Hematopoietic multipotent progenitor cell (in vitro differentiated cells): ENCODE measurements around the gene KLRC3. TPM values are rescaled to one million over a fixed set of nuclear protein-coding genes. Genes with fewer than 3 reads are reported as not detected.
"Not testable (repeated sequence)": the region's sequence is repeated elsewhere in the genome, so short reads cannot be mapped to it uniquely, and the experiment has no call there.

Experiments
- DNase-seq, 3 donors: peaks; one replicate each; pipeline ENCODE4 v3.0.0-alpha.2; 2011 to 2015; ENCODE audit warnings: low read depth in 2 of 3, low spot score in 2 of 3
- total RNA-seq: library from RNA; depleted of rRNA; stranded (reverse); fragments of >200 nt; gene quantifications from one replicate; pipeline ENCODE4 v1.2.3, GENCODE V29; 2012

KLRC3 gene
- total RNA-seq, 1 donor, result not detected

DNA sequence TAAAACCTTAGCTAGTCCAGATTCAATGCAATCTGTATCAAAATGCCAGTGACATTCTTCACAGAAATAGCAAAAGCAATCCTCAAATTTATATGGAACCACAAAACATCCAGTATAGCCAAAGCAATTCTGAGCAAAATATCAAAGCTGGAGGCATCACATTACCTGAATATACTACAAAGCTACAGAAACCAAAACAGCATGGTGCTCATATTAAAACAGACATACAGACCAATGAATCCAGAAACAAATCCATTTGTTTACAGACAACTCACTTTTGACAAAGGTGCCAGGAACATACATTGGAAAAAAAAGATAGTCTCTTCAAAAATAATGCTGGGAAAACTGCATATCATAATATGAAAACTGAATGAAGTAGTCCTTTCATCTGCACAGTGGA is 15.6 kb downstream of the KLRC3 start:
- no peak for DNase-seq

DNA sequence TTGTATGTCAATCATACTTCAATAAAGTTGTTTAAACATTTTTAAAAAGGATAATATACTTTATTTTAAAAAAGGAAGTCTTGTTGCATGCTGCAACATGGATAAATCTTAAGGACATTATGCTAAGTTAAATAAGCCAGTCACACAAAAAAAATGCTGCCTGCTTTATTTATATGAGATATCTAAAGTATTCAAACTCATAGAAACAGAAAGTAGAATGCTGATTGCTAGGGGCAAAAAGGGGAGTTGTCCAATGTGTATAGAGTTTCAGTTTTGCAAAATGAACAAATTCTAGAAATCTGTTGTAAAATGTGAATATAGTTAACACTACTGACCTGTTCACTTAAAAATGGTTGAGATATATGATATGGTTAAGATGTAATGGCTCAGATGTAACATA is 19.6 kb downstream of the KLRC3 start:
- peak in 1 of 3 donors; percentile 10 for DNase-seq

- no peak for DNase-seq
Observed at GRCh38 chr12:10398168-10398567, 22.2 kb downstream of the KLRC3 start.

- no peak for DNase-seq
Observed at GRCh38 chr12:10397296-10397695, 23.1 kb downstream of the KLRC3 start.

- not testable (repeated sequence) for DNase-seq
Observed at GRCh38 chr12:10396176-10396575, 24.2 kb downstream of the KLRC3 start.

DNA sequence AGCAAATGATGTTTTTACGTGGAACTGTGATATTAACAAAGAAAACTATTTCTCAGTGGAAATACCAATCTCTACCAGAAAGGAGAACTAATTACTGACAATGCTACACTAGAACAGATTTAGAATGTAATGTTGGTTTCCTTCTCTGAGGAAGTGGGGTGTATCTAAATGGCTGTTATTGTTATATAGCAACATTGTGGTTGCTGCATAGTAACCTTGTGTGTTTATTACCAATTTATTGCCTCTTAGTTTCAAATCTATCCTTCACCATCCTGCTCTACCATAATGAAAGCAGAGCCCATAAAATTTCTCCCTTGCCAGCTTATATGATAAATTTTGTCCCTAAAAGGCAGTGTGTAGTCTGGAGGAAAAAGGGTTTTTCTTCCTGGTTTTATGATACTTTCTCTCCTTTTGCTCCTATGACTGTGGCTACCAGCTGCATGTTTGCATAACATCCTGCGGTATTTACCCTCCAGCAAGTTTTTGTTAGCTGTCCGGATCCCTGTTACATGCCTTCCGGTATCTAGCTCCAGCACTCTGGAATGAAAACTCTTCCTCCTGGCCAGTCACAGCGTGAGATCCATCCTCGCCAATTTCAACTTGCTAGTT is 24.9 kb downstream of the KLRC3 start:
- peak in 2 of 3 donors; percentile 48 to 86 for DNase-seq

GRCh38 chr12:10394531-10395152 is 25.8 kb downstream of the KLRC3 start:
- DNase-seq, result not testable (repeated sequence)

- DNase-seq, result no peak
Observed at GRCh38 chr12:10393291-10393690, 27.1 kb downstream of the KLRC3 start.

DNA sequence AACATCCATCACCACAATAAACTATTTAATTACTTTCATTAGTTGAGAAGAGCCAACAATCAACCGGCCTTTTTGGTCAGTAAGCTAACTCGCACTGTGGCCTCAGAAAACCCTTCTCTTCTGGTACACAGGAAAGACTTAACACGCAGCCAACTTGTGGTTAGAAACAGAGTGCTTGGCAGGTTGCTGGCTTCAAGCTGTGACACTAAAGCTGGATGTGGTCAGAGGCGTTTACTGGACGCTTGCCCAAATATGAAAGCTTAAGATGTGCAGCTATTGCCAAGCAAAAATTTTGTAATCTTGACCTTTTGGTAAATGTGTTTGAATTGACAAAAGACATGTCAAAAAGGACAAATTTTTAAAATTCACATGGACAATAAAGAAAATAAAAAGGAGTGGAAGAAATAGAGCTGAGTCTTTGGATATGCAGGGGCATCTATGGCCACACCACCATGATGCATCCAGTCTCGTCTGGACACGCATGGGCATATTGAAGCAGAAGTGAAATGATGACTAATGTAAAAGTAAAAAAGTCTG is 27.9 kb downstream of the KLRC3 start:
- peak in 2 of 3 donors; percentile 66 to 78 for DNase-seq

GRCh38 chr12:10390991-10391390 is 29.4 kb downstream of the KLRC3 start:
- DNase-seq, result not testable (repeated sequence)

DNA sequence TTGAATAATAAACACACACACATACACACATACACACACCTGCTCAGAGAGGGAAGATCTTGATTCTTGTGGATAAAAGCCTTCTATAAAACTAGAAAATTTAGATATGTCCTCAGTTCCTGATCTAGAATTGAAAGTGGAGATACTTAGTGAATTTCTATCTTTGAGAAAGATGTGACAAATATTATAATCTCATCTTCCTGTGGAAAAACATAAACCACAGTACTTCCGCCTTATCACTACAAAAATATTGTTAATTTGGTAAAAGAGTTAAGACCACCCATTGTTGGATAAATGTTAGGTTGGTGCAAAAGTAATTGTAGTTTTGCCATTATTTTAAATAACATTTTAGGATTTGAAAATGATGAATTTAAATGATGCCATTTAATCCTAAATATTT is 30.5 kb downstream of the KLRC3 start, which contains the start of gene KLRK1:
Gene KLRK1 (minus strand): TSS at position 138 of the 400 bp plus-strand sequence. CDS start 1,231 bp downstream, outside the sequence.
- DNase-seq, result no peak

GRCh38 chr12:10388624-10389413 is 31.6 kb downstream of the KLRC3 start:
- DNase-seq, result no peak

DNA sequence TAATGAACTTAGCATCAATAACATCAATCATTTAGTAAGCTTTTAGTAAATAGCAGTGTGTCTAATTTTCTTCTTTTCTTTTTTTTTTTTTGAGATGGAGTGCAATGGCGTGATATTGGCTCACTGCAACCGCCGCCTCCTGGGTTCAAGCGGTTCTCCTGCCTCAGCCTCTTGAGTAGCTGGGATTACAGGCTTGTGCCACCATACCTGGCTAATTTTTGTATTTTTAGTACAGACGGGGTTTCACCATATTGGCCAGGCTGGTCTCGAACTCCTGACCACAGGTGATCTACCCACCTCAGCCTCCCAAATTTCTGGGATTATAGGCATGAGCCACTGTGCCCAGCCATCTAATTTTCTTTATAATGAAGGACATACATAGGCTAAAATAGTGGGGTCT is 32.9 kb downstream of the KLRC3 start:
- not testable (repeated sequence) for DNase-seq

GRCh38 chr12:10386857-10387256 is 33.5 kb downstream of the KLRC3 start:
- no peak for DNase-seq

DNA sequence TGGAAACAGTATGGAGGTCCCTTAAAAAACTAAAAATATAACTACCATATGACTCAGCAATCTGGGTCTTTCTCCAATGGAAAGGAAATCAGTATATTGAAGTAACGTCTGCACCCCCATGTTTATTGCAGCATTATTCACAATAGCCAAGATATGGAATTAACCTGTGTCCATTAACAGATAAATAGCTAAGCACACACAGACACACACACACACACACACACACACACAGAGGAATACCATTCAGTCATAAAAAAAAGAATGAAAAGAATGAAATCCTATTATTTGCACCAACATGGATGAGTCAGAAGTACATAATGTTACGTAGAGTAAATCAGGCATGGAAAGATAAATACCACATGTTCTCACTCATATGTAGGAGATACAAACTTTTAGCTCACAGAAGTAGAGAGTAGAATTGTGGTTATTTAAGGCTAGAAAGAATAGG is 35.2 kb downstream of the KLRC3 start:
- DNase-seq, result no peak

GRCh38 chr12:10384191-10384590 is 36.2 kb downstream of the KLRC3 start:
- no peak for DNase-seq

GRCh38 chr12:10381928-10382628 is 38.3 kb downstream of the KLRC3 start:
- no peak for DNase-seq

DNA sequence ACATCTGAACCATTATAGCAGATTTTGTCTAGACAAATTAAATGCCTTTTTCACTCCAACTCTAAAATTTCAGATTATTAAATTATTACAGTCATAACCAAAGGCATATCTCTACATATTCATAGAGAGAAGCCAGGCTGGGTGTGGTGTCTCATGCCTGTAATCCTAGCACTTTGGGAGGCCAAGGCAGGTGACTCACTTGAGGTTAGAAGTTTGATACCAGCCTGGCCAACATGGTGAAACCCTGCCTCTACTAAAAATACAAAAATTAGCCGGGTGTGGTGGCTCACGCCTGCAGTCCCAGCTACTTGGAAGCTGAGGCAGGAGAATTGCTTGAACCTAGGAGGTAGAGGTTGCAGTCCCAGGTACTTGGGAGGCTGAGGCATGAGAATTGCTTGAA is 41.7 kb downstream of the KLRC3 start:
- not testable (repeated sequence) for DNase-seq

DNA sequence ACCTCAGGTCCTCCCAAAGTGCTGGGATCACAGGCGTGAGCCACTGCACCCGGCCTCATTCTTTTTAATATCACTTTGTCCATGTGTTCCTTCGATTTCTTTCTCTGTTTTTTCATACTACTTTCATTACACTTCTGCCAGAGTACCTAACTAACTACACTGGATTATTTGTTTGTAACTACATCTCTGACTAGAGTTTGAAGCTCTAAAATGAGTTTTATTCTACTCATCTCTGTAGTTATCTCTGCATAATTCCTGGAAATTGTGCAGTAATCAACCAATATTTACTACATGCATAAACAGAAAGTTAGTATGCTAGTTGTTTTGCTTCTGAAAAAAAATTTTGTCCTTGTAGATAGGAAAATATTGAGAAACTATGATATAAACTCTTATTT is 45.8 kb downstream of the KLRC3 start:
- DNase-seq, result no peak

DNA sequence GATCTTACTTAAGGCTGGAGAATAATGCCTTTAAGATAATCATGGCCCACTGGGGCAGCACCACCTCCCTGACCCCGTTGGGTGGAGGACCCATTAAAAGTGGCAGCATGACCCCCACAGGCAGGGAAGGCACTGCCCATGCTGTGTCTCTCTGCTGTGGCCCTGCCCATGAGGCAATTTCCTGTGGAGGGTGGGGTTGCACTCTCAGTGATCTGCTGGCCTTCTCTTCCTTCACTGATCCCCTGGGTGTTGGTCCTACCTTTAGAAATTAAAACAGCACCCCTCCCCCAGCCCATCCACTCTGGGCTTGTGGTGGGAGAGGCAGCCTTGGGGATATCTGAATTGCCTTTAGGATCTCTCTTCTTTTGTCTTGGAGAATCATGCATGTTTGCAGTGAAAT is 47.8 kb downstream of the KLRC3 start:
- no peak for DNase-seq
